Dermis blood vessel endothelial cell (primary cell): Measurements from ENCODE around the gene GALNT18. TPM values are rescaled to one million over a fixed set of nuclear protein-coding genes. Genes with fewer than 3 reads are reported as not detected.
A peak's percentile ranks its signal among the peaks of the same experiment; 100 is the strongest.

Experiments
- DNase-seq: peaks from one replicate; pipeline ENCODE4 v3.0.0; 2010
- total RNA-seq: library from RNA; depleted of rRNA; stranded (reverse); fragments of >200 nt; gene quantifications from 2 replicates; pipeline ENCODE4 v1.2.3, GENCODE V29; 2014

GALNT18 gene
- total RNA-seq, 1 donor from 2014 or later: 213 TPM

GRCh38 chr11:11293798-11294550 lies 327.8 kb downstream of the GALNT18 start:
- DNase-seq: no peak

- DNase-seq: no peak
Observed at GRCh38 chr11:11292839-11293238, 329.0 kb downstream of the GALNT18 start.

GRCh38 chr11:11291041-11292015 lies 330.5 kb downstream of the GALNT18 start:
- DNase-seq: peak; percentile 56

- no peak for DNase-seq
Observed at GRCh38 chr11:11290354-11290753, 331.5 kb downstream of the GALNT18 start.

GRCh38 chr11:11289669-11290068 lies 332.1 kb downstream of the GALNT18 start:
- DNase-seq: no peak

GRCh38 chr11:11288972-11289616 lies 332.7 kb downstream of the GALNT18 start:
- no peak for DNase-seq

GRCh38 chr11:11284481-11284880 lies 337.3 kb downstream of the GALNT18 start:
- no peak for DNase-seq

- no peak for DNase-seq
Observed at GRCh38 chr11:11281626-11282025, 340.2 kb downstream of the GALNT18 start.

GRCh38 chr11:11280826-11281225 lies 341.0 kb downstream of the GALNT18 start:
- DNase-seq: no peak

GRCh38 chr11:11279956-11280689 lies 341.7 kb downstream of the GALNT18 start:
- peak; percentile 72 for DNase-seq

GRCh38 chr11:11272254-11272653 lies 349.6 kb downstream of the GALNT18 start:
- DNase-seq: no peak

- no peak for DNase-seq
Observed at GRCh38 chr11:11270236-11270775, 351.5 kb downstream of the GALNT18 start.

GRCh38 chr11:11268706-11269105 lies 353.1 kb downstream of the GALNT18 start:
- no peak for DNase-seq

- DNase-seq: no peak
Observed at GRCh38 chr11:11268119-11268518, 353.7 kb downstream of the GALNT18 start.

GRCh38 chr11:11267312-11267711 lies 354.5 kb downstream of the GALNT18 start:
- DNase-seq: no peak

- DNase-seq: peak; percentile 55
Observed at GRCh38 chr11:11265994-11266606, 355.7 kb downstream of the GALNT18 start.

- DNase-seq: no peak
Observed at GRCh38 chr11:11265320-11265719, 356.5 kb downstream of the GALNT18 start.

- peak; percentile 19 for DNase-seq
Observed at GRCh38 chr11:11263238-11264005, 358.4 kb downstream of the GALNT18 start.

GRCh38 chr11:11262171-11262920 lies 359.5 kb downstream of the GALNT18 start:
- no peak for DNase-seq

- DNase-seq: no peak
Observed at GRCh38 chr11:11261629-11262028, 360.2 kb downstream of the GALNT18 start.
